HG03103 (cell line): ENCODE results near the gene GNL3L.
A peak's percentile ranks its signal among the peaks of the same experiment; 100 is the strongest.
"Not testable (repeated sequence)": the region's sequence is repeated elsewhere in the genome, so short reads cannot be mapped to it uniquely, and the experiment has no call there.

Source experiments
- ATAC-seq: cut with Tn5 transposase; IDR thresholded peaks from one replicate; pipeline ENCODE4 v1.9.1; 2021; ENCODE audit warnings: low read depth; ENCODE audit not compliant: unreplicated experiment

GNL3L gene

GRCh38 chrX:54529552-54530356 lies at the start of gene GNL3L:
Gene GNL3L (plus strand): TSS chrX:54530219. CDS start chrX:54532567, 2,348 bp downstream.
- ATAC-seq, result peak; percentile 65

- ATAC-seq, result no peak
Observed at GRCh38 chrX:54482839-54483593, 47.0 kb upstream of the GNL3L start.

GRCh38 chrX:54483946-54484345 lies 46.1 kb upstream of the GNL3L start:
- no peak for ATAC-seq

- ATAC-seq, result no peak
Observed at GRCh38 chrX:54484666-54485065, 45.4 kb upstream of the GNL3L start.

- ATAC-seq, result not testable (repeated sequence)
Observed at GRCh38 chrX:54489819-54490218, 40.2 kb upstream of the GNL3L start.

GRCh38 chrX:54492340-54492739 lies 37.7 kb upstream of the GNL3L start:
- ATAC-seq, result no peak

GRCh38 chrX:54494166-54494988 lies 35.6 kb upstream of the GNL3L start:
- no peak for ATAC-seq

GRCh38 chrX:54494989-54495813 lies 34.8 kb upstream of the GNL3L start:
- ATAC-seq, result no peak

- ATAC-seq, result no peak
Observed at GRCh38 chrX:54495814-54496516, 34.1 kb upstream of the GNL3L start, which contains the start of gene FGD1. Gene FGD1 (minus strand): TSS chrX:54496234. CDS start chrX:54495432, 802 bp downstream.

GRCh38 chrX:54496517-54496852 lies 33.5 kb upstream of the GNL3L start:
- no peak for ATAC-seq

- no peak for ATAC-seq
Observed at GRCh38 chrX:54496936-54497335, 33.1 kb upstream of the GNL3L start.

GRCh38 chrX:54509400-54509799 lies 20.6 kb upstream of the GNL3L start:
- no peak for ATAC-seq

GRCh38 chrX:54529151-54529550 lies 868 bp upstream of the GNL3L start:
- ATAC-seq, result no peak

GRCh38 chrX:54530357-54530900 lies 410 bp downstream of the GNL3L start:
- ATAC-seq, result peak; percentile 6

- no peak for ATAC-seq
Observed at GRCh38 chrX:54534271-54534670, 4.3 kb downstream of the GNL3L start.

GRCh38 chrX:54540289-54540688 lies 10.3 kb downstream of the GNL3L start:
- no peak for ATAC-seq

- not testable (repeated sequence) for ATAC-seq
Observed at GRCh38 chrX:54542239-54542638, 12.2 kb downstream of the GNL3L start.

- no peak for ATAC-seq
Observed at GRCh38 chrX:54550821-54551220, 20.8 kb downstream of the GNL3L start.

GRCh38 chrX:54551801-54552200 lies 21.8 kb downstream of the GNL3L start:
- no peak for ATAC-seq
